H9 (cell line): ENCODE measurements around the gene DLG2. TPM values are rescaled to one million over a fixed set of nuclear protein-coding genes. Genes with fewer than 3 reads are reported as not detected.
A peak's percentile ranks its signal among the peaks of the same experiment; 100 is the strongest.

Experiments used
- DNase-seq: peaks from one replicate; pipeline ENCODE4 v3.0.0-alpha.2; 2017
- H2AFZ ChIP-seq: one replicate; pipeline ENCODE4 v1.6.1; 2013; ENCODE audit warnings: mild to moderate bottlenecking, low read length, control low read depth, moderate library complexity
- H2AK5ac ChIP-seq: 2 replicates; pipeline ENCODE4 v1.6.1; 2013; ENCODE audit warnings: low read length, control low read depth, mixed read lengths; ENCODE audit not compliant: insufficient read length
- H2BK120ac ChIP-seq: one replicate; pipeline ENCODE4 v1.6.1; 2013; ENCODE audit warnings: low read depth, mild to moderate bottlenecking, low read length, control low read depth, inconsistent platforms; ENCODE audit not compliant: poor library complexity, severe bottlenecking
- H2BK12ac ChIP-seq: 2 replicates; pipeline ENCODE4 v1.6.1; 2013; ENCODE audit warnings: low read length, control low read depth, mixed read lengths, low read depth; ENCODE audit not compliant: insufficient read length
- H2BK15ac ChIP-seq: 2 replicates; pipeline ENCODE4 v1.6.1; 2013; ENCODE audit warnings: low read depth, low read length, control low read depth
- H2BK20ac ChIP-seq: one replicate; pipeline ENCODE4 v1.6.1; 2013; ENCODE audit warnings: low read depth, mild to moderate bottlenecking, low read length, control low read depth, inconsistent platforms; ENCODE audit not compliant: poor library complexity, severe bottlenecking
- H2BK5ac ChIP-seq: 2 replicates; pipeline ENCODE4 v1.6.1; 2013; ENCODE audit warnings: low read length, control low read depth, mixed read lengths; ENCODE audit not compliant: insufficient read length
- H3K14ac ChIP-seq: 2 replicates; pipeline ENCODE4 v1.6.1; 2013; ENCODE audit warnings: low read length, control low read depth; ENCODE audit not compliant: insufficient read depth
- H3K18ac ChIP-seq: 2 replicates; pipeline ENCODE4 v1.6.1; 2013; ENCODE audit warnings: low read depth, mild to moderate bottlenecking, mixed read lengths, low read length, control low read depth; ENCODE audit not compliant: insufficient read length
- H3K23ac ChIP-seq: 2 replicates; pipeline ENCODE4 v1.6.1; 2013; ENCODE audit warnings: low read length, control low read depth, mixed read lengths, low read depth; ENCODE audit not compliant: insufficient read length
- H3K23me2 ChIP-seq: 2 replicates; pipeline ENCODE4 v1.6.1; 2013; ENCODE audit warnings: low read depth, mild to moderate bottlenecking, mixed read lengths, low read length, control low read depth; ENCODE audit not compliant: insufficient read length, poor library complexity, severe bottlenecking
- H3K27ac ChIP-seq: 2 replicates; pipeline ENCODE4 v1.5.1; 2013; ENCODE audit warnings: low read length, control low read depth, mixed read lengths, low read depth; ENCODE audit not compliant: insufficient read length
- H3K27me3 ChIP-seq: 2 replicates; pipeline ENCODE4 v1.6.1; 2013; ENCODE audit warnings: low read length, control low read depth, inconsistent platforms; ENCODE audit not compliant: insufficient read depth
- H3K4ac ChIP-seq: 2 replicates; pipeline ENCODE4 v1.6.1; 2013; ENCODE audit warnings: low read depth, mild to moderate bottlenecking, control low read depth, inconsistent platforms, low read length, moderate library complexity
- H3K4me1 ChIP-seq: 2 replicates; pipeline ENCODE4 v1.6.1; 2013; ENCODE audit warnings: low read length, control low read depth, inconsistent platforms; ENCODE audit not compliant: insufficient read depth
- H3K4me2 ChIP-seq: 2 replicates; pipeline ENCODE4 v1.6.1; 2013; ENCODE audit warnings: low read length, control low read depth, mixed read lengths; ENCODE audit not compliant: insufficient read length, insufficient read depth
- H3K56ac ChIP-seq: 2 replicates; pipeline ENCODE4 v1.6.1; 2013; ENCODE audit warnings: low read depth, mild to moderate bottlenecking, mixed read lengths, low read length, control low read depth; ENCODE audit not compliant: insufficient read length
- H3K79me1 ChIP-seq: 2 replicates; pipeline ENCODE4 v1.6.1; 2013; ENCODE audit warnings: low read depth, mild to moderate bottlenecking, moderate library complexity, low read length, control low read depth, inconsistent platforms; ENCODE audit not compliant: insufficient read depth, poor library complexity, severe bottlenecking
- H3K79me2 ChIP-seq: 2 replicates; pipeline ENCODE4 v1.6.1; 2013; ENCODE audit warnings: low read length, control low read depth, inconsistent platforms; ENCODE audit not compliant: insufficient read depth
- H3K9ac ChIP-seq: 2 replicates; pipeline ENCODE4 v1.6.1; 2013; ENCODE audit warnings: low read length, control low read depth, mixed read lengths; ENCODE audit not compliant: insufficient read length; ENCODE audit errors: extremely low read depth
- H3K9me3 ChIP-seq: one replicate; pipeline ENCODE4 v1.6.1; 2013; ENCODE audit warnings: low read depth, low read length, inconsistent platforms; ENCODE audit not compliant: control insufficient read depth
- H3T11ph ChIP-seq: one replicate; pipeline ENCODE4 v1.6.1; 2013; ENCODE audit warnings: mild to moderate bottlenecking, low read length, control low read depth, inconsistent platforms
- H4K20me1 ChIP-seq: one replicate; pipeline ENCODE4 v1.6.1; 2013; ENCODE audit not compliant: control insufficient read depth, insufficient read length, insufficient read depth
- H4K5ac ChIP-seq: 2 replicates; pipeline ENCODE4 v1.6.1; 2013; ENCODE audit warnings: low read depth, mild to moderate bottlenecking, mixed read lengths, low read length, control low read depth; ENCODE audit not compliant: insufficient read length
- H4K8ac ChIP-seq: replicated peaks from 2 replicates; pipeline ENCODE4 v1.6.1; 2013; ENCODE audit warnings: low read length, control low read depth, mixed read lengths, low read depth; ENCODE audit not compliant: insufficient read length
- H4K91ac ChIP-seq: 2 replicates; pipeline ENCODE4 v1.6.1; 2013; ENCODE audit warnings: low read depth, mild to moderate bottlenecking, moderate library complexity, mixed read lengths, low read length, control low read depth; ENCODE audit not compliant: insufficient read length
- H3K27ac Mint-ChIP-seq, 3 experiments: 2 replicates in 2 of 3; 3 replicates in 1 of 3; pipeline ENCODE4 v1.8.0; 2020 to 2021; ENCODE audit warnings: mixed read lengths in 3 of 3, mild to moderate bottlenecking in 1 of 3, moderate library complexity in 1 of 3
- H3K27me3 Mint-ChIP-seq: 2 replicates; pipeline ENCODE4 v1.8.0; 2021; ENCODE audit warnings: low read depth, mild to moderate bottlenecking, moderate library complexity, mixed read lengths
- H3K36me3 Mint-ChIP-seq, 3 experiments: 2 replicates in 2 of 3; 3 replicates in 1 of 3; pipeline ENCODE4 v1.8.0; 2020 to 2021; ENCODE audit warnings: low read depth in 3 of 3, mixed read lengths in 3 of 3; ENCODE audit not compliant: insufficient read depth in 1 of 3
- H3K4me1 Mint-ChIP-seq, 2 experiments: 2 replicates each; pipeline ENCODE4 v1.8.0; 2020; ENCODE audit warnings: mixed read lengths in 2 of 2
- H3K4me3 Mint-ChIP-seq, 2 experiments: 2 replicates in 1 of 2; 3 replicates in 1 of 2; pipeline ENCODE4 v1.8.0; 2020 to 2021; ENCODE audit warnings: mild to moderate bottlenecking in 2 of 2, mixed read lengths in 2 of 2, moderate library complexity in 1 of 2
- H3K9me3 Mint-ChIP-seq, 2 experiments: 2 replicates in 1 of 2; 3 replicates in 1 of 2; pipeline ENCODE4 v1.8.0; 2020; ENCODE audit warnings: mild to moderate bottlenecking in 2 of 2, mixed read lengths in 2 of 2, moderate library complexity in 1 of 2
- WGBS: extraction: QIAGEN DNeasy Blood & Tissue Kit; methylation state at CpG from one replicate; pipeline ENCODE4 v1.1.7; 2013; ENCODE audit warnings: missing lambda C conversion rate, low lambda C conversion rate, mixed read lengths; ENCODE audit not compliant: insufficient read length; ENCODE audit errors: extremely low coverage; 5-methylcytosine and 5-hydroxymethylcytosine counted together
- total RNA-seq: library from RNA; stranded (reverse); gene quantifications from 2 replicates; pipeline ENCODE4 v1.2.1, GENCODE V29; 2021
- TF ChIP-seq, protein P1 (sequence below): fragments of 200-600 bp; sonication (generic); conservative IDR thresholded peaks from 3 replicates; pipeline ENCODE4 v1.8.0; 2021; ENCODE audit warnings: antibody characterized with exemption, mild to moderate bottlenecking

The DLG2 gene
- total RNA-seq, 1 experiment from 2014 or later: 8.0 TPM

DNA sequence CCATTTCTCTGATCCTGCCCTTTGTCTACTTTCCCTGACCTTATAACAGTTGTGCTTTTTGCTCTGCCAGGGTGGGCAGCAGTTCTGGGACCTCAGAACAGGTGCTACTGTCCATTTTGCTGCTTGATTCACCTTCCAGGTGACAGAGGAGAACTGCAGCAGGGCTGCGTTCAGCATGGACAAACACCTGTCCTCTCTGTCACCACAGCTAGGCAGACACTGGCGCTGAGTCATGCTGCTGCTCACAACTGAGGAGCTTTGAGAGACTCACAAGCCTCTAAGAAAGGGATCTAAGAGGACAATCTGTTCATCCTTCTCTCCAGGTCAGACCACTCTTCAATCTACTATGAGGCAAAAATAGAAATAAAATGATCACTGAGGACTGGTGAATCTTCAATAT lies 1196.5 kb downstream of the DLG2 start:
- no peaks in the 10 kb centered on the region for H3K9me3 ChIP-seq
- no peaks in the 10 kb centered on the region for H3K79me1 ChIP-seq
- no peak overlapping the region for H2BK20ac ChIP-seq
- no peak overlapping the region for H3K4ac ChIP-seq
- H2BK120ac ChIP-seq: no peak overlapping the region
- no peak overlapping the region for H4K5ac ChIP-seq
- H3K56ac ChIP-seq: no peak overlapping the region
- no peak overlapping the region for H3T11ph ChIP-seq
- no peaks in the 10 kb centered on the region for H3K27me3 ChIP-seq
- DNase-seq: peak; percentile 55
- TF ChIP-seq, protein P1, sequence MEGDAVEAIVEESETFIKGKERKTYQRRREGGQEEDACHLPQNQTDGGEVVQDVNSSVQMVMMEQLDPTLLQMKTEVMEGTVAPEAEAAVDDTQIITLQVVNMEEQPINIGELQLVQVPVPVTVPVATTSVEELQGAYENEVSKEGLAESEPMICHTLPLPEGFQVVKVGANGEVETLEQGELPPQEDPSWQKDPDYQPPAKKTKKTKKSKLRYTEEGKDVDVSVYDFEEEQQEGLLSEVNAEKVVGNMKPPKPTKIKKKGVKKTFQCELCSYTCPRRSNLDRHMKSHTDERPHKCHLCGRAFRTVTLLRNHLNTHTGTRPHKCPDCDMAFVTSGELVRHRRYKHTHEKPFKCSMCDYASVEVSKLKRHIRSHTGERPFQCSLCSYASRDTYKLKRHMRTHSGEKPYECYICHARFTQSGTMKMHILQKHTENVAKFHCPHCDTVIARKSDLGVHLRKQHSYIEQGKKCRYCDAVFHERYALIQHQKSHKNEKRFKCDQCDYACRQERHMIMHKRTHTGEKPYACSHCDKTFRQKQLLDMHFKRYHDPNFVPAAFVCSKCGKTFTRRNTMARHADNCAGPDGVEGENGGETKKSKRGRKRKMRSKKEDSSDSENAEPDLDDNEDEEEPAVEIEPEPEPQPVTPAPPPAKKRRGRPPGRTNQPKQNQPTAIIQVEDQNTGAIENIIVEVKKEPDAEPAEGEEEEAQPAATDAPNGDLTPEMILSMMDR: no peak
- WGBS: no CpG with 5 or more reads among the region's 2 CpGs
- H4K20me1 ChIP-seq: no peaks in the 10 kb centered on the region
- no peaks in the 10 kb centered on the region for H3K27me3 Mint-ChIP-seq
- no peak overlapping the region for H3K18ac ChIP-seq
- no peaks in the 10 kb centered on the region for H3K23me2 ChIP-seq
- H2AK5ac ChIP-seq: no peak overlapping the region
- no peaks in the 10 kb centered on the region; a peak in 1 of 7 replicates for H3K36me3 Mint-ChIP-seq
- peaks cover 13 to 15% of the 10 kb centered on the region in 2 experiments for H3K4me1 Mint-ChIP-seq
- no peak overlapping the region for H3K27ac ChIP-seq
- H2BK15ac ChIP-seq: no peak overlapping the region
- H3K4me2 ChIP-seq: no peak overlapping the region
- peak overlapping the region; percentile 87 for H2BK12ac ChIP-seq
- peak overlapping the region; percentile 91 for H2AFZ ChIP-seq
- H3K27ac Mint-ChIP-seq: peak overlapping the region in 1 of 3 experiments; percentile 78; a peak in 2 of 7 replicates
- peak overlapping the region; percentile 63; the same call in 1 of the 2 replicates for H3K14ac ChIP-seq
- no peak overlapping the region for H2BK5ac ChIP-seq
- H4K8ac ChIP-seq: no peak overlapping the region
- no peak overlapping the region for H4K91ac ChIP-seq
- no peaks in the 10 kb centered on the region for H3K79me2 ChIP-seq
- H3K9ac ChIP-seq: no peak overlapping the region
- H3K4me1 ChIP-seq: peaks cover 5% of the 10 kb centered on the region
- H3K23ac ChIP-seq: no peak overlapping the region
- H3K9me3 Mint-ChIP-seq: no peaks in the 10 kb centered on the region
- no peak overlapping the region for H3K4me3 Mint-ChIP-seq
